ENCODE results near the gene DNAH14.
"Not testable (repeated sequence)": the region's sequence is repeated elsewhere in the genome, so short reads cannot be mapped to it uniquely, and the experiment has no call there.

GRCh38 chr1:225177409-225177808 is 247.9 kb downstream of the DNAH14 start:
- TF ChIP-seq CTCF (IDR thresholded peaks at IDR 0.05); POLR2AphosphoS5 (IDR thresholded peaks at IDR 0.05; ENCODE audit: low read depth, low read length); REST (IDR thresholded peaks at IDR 0.05; ENCODE audit: insufficient read depth in 1 of 2, low read depth in 2 of 2, low read length in 1 of 2); SIN3A (IDR thresholded peaks at IDR 0.05; ENCODE audit: borderline replicate concordance, insufficient read depth, low read depth, low read length); TCF7L2 (IDR thresholded peaks at IDR 0.05; ENCODE audit: low read depth, low read length): not testable (repeated sequence)

All from Panc1 (cell line).